GM18508 (cell line): ENCODE data around the gene SMAD3.
A peak's percentile ranks its signal among the peaks of the same experiment; 100 is the strongest.

Experiments
- ATAC-seq: cut with Tn5 transposase; IDR thresholded peaks from one replicate; pipeline ENCODE4 v1.9.1; 2021; ENCODE audit warnings: moderate number of reproducible peaks; ENCODE audit not compliant: insufficient read depth, unreplicated experiment

Gene SMAD3

DNA sequence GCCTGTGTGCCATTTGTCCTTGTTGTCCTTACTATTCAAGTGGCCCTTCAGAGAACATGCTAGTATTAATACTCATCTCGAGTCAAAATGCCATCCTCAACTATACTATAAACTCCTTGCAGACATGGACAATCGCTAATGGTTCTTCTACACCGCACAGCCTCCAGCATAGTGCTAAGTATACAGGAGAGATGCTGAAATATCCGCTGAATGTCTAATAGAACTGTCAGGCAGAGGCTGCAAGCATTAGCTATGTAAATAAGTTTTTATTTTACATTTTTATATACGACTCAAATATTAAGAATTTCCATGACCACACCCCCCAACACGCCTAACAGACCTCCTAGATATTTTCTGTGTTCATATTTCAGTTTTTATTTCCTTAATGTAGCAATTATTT is 149.7 kb downstream of the SMAD3 start:
- no peak for ATAC-seq

DNA sequence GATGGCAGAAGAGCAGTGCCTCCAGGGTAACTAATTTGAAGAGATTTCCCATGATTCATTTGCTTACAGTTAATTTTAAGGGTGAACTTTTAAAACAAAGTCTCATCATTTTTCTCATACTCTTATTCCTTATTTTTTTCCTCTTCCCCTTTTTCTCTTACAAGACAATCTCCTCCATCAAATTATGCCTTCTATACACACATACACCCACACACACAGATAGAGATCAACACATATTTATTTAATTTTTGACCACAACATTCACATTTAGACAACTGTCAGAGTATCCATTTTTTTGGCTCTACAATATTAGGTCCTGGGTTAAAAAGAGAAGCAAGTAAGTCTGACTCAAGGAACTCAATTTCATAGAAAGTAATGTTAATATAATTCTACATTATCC is 151.5 kb downstream of the SMAD3 start:
- no peak for ATAC-seq

DNA sequence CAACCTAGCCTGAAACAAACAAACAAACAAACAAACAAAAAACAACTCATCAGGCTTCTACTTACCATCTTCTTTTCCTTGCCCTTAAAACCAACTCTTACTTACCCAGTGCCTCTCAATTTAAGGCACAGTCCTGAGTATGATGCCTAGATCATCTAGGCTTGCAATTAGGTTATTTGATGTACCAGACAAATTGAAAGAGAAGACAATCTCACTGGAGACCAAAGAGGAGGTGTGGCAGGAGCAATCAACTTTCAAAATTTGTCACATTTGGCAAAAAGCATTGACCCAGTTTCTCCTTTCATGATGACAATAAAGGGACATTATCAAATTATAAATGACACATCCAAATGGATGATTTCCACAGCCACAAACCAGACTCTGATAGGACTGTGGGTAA is 153.0 kb downstream of the SMAD3 start:
- no peak for ATAC-seq

DNA sequence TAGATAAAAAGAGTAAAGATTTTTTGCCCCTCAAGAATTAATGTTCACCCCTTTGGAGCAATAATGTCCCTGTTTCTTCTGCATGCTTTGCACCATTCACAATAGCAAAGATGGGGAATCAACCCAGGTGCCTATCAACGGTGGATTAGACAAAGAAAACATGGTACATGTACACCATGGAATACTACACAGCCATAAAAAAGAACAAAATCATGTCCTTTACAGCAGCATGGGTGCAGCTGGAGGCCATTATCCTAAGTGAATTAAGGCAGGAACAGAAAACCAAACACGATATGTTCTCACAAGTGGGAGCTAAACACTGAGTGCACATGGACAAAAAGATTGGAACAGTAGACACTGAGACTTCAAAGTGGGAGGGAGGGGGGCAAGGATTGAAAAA is 153.9 kb downstream of the SMAD3 start:
- no peak for ATAC-seq

DNA sequence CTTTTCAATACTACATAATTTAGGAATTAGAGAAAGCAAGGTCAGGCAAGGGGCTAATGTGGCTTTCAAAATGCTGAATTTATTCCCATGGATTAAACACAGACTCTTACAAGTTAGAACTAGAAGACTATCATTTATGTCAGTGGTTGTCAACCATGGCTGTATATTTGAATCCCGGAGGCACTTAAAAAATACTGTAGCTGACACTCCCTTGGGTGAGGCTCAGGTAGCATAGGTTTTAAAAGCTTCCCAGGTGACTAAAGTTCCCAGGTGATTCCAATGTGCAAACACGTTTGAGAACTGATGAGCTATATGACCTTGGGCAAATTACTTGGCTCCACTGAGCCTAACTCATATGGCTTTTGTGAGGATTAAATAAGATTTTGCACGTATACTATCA is 159.5 kb downstream of the SMAD3 start:
- no peak for ATAC-seq

DNA sequence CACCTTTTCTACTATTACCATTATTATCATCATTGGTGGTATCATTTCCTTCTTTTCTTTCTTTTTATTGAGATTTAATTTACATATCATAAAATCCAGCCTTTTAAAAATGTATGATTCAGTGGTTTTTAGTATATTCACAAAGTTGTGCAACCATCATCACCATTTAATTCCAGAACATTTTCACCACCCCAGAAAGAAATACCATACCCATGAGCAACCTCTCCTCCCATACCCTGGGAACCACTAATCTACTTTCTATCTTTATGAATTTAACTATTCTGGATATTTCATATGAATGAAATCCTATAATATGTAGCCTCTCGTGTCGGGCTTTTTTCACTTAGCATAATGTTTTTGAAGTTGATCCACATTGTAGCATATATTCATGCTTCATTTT is 159.9 kb downstream of the SMAD3 start:
- ATAC-seq = no peak

DNA sequence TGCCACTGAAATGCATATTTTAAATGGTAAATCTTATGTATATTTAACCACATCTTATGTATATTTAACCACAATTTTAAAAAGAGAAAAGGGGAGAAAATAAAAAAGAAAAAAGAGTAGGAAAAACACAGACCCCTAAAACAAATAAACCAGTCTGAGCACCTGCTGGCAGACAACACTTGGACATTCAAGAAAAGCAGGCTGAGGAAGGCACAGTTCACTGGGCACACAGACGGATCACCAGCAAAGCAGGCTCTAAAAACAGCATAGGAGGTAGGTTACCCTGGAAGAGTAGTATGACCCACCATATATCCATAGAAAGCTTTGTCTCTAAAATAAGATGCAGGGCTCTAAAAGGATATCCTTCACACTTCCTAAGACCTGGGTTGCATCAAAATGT is 162.0 kb downstream of the SMAD3 start:
- ATAC-seq = no peak

DNA sequence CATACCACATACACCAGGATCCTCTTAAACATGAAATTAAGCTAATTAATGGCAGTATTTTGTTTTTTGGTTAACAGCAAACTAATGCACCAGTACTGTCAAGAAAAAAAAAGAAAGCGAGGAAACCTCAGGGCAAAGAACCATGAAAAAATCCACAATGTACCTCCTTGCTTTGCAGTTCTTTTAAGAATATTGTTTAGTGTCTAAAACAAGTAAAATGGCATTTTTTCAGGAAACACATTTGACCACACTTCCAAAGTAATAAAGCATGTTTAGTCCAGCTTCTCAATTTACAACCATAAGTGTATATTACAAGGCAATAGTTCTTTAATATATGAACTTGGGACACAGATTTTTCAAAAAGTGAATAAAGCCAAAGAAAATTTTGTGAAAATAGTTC is 162.4 kb downstream of the SMAD3 start:
- no peak for ATAC-seq

DNA sequence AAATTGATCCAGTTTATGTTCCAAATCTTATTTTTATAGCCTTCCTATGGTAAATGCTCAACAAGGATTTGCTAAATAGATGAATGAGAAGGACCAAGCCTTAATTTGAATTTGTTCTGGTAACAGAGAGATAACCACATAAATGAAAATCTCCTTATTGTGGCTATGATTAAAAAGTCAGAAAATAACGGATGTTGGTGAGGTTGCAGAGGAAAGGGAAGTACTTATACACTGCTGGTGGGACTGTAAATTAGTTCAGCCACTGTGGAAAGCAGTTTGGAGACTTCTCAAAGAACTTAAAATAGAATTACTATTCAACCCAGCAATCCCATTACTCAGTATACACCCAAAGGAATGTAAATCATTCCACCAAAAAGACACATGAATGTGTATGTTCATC is 162.9 kb downstream of the SMAD3 start:
- no peak for ATAC-seq

DNA sequence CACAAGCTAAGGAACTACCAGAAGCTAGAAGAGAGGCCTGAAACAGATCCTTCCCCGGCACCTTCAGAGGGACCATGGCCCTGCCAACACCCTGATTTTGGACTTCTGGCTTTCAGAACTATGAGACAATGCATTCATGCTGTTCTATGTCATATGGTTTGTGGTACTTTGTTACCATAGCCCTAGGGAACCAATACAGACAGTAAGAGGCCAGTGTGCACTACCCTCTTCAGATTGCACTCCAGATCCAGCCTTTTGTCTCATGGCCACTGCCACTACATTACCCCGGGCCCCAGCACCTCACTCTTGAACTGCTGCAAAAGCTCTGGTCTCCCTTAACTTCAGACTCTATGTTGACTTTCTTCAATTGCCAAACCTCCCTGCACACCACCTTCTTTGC is 165.1 kb downstream of the SMAD3 start:
- ATAC-seq = no peak

DNA sequence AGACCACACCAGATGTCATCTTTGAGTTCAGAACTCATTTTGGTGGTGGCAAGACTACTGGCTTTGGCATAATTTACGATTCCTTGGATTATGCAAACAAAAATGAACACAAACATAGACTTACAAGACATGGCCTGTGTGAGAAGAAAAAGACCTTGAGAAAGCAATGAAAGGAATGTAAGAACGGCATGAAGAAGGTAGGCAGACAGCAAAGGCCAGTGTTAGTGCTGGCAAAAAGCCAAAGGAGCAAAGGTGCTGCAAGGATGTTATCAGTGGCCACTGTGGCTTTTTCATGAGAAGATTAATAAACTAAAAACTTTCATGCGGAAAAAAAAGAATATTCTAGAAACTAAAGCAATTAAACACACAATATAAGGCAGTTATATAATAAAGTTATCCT is 167.2 kb downstream of the SMAD3 start:
- no peak for ATAC-seq

DNA sequence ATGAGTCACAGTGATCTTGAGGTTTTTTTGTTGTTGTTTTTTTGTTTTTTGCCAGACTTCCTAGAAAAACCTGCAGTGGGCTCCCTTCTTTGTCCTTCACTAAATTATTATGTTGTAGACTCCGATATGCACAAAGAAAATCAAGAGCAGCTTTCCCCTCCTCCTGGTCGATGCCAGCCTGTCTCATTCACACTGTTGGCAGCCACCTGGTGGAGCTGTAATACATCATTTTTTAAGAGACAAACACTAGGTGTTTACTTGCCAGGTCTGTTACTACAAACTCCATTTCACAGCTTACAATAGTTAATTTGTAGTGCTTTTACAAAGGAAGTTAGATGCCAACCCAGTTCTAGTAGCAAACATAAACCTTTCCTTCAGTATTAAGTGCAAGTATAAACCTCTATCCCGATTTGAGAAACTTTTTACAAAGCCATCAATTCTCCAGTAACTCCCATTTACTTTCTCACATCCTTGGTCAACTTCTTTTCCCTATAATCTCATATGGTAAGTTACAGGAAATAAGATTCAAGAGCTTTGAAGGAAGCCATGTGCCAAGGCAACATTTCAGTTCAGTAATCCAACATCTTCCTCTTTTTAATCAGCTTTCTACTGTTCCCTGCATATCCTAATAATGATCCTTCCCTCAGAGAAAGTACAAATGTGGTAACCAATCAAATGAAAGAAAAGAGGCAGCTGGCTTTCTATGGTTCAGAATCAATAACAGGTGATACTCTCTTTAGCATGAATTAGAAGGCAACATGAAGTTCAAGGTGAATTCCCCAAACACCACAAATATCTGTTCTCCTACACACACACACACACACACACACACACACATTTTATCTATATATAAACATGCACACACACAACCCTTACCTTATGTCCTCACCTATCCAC is 175.1 kb downstream of the SMAD3 start:
- no peak for ATAC-seq

DNA sequence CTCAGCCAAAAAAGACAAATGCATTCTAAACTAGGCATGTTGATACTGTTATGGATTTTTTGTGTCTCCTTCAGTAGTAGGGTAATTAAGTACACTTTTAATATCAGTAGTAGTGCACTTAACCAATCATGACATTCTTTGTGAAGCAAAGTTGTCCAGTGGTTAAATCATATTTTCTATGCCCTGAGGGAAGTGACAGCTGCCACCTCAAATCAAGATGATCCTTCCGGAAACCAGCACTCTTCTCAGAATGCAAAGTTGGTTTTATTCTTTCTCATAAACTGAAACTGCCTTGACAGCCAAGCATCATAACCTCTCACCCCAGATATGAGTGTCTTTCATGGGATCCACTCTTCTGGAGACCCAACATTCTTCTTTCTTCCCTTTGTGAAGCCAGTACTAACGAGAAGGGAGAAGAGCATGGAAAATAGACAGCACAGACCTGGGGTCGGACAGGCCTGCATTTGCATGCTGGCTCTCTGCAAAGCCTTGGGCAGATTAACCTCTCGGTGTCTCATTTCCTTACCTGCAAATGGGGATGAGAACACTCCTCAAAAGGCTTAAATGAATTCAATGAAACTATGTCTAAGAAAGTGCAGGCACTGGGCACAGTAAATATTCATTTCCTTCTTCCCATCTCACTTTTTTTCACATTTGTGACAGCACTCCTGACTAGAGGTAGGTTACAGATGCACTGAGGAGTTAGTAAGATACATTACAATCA is 175.9 kb downstream of the SMAD3 start:
- ATAC-seq = peak; percentile 57

DNA sequence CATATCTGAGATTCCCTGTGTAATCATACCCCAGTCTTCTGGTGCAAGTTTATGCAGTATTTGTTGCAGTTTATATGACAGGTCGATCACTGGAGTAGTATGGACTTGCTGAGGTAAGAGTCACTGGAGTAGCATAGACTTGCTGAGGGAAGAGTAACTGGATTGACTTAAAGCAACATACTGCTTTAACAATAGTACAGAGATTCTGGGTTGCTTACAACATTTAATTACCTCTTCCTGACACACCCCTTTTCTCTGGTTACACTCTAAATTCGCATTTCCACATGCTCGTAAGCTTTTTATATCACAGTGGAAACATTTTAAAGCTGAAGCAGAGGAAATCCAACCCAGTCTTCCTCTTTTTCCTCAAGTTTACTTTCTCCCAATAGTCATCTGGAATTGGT is 177.3 kb downstream of the SMAD3 start:
- no peak for ATAC-seq
